Activated effector memory CD4-positive, alpha-beta T cell treated with anti-CD3 and anti-CD28 coated beads, Interleukin-2, amount 50 U/mL, for 16 hours (primary cell): ENCODE data around the gene CCL17.
A peak's percentile ranks its signal among the peaks of the same experiment; 100 is the strongest.
"Not testable (repeated sequence)": the region's sequence is repeated elsewhere in the genome, so short reads cannot be mapped to it uniquely, and the experiment has no call there.

Experiments
- DNase-seq: peaks from one replicate; pipeline ENCODE4 v3.0.0-alpha.2; 2020

Gene CCL17

GRCh38 chr16:57403965-57404817, at the start of gene CCL17:
TSS of gene CCL17 (plus strand) at chr16:57404767. CDS start at chr16:57413933, 9,166 bp downstream.
- DNase-seq, result no peak

DNA sequence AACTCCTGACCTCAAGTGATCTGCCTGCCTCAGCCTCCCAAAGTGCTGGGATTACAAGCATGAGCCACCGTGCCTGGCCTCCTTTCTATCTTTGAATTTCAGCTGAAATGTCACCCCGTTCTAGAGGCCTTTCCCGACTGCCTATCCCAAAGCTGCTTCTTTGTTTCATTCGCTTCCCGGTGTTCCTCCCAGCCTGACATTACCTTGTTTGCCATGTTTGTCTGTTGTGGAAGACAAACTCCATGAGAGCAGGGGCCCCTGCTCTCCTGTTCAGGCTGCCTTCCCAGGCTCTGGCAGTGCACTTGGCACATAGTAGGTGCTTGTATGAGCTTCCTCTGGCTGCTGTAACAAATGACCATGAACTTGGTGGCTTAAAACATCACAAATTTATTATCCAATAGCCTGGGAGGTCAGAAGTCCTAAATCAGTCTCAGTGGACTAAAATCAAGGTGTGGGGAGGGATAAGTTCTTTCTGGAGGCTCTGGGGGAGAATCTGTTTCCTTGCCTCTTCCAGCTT, 48.6 kb upstream of the CCL17 start:
- DNase-seq, result peak; percentile 21

GRCh38 chr16:57356547-57356946, 48.0 kb upstream of the CCL17 start:
- peak; percentile 16 for DNase-seq

- DNase-seq, result peak; percentile 39
Measured at GRCh38 chr16:57357330-57358085, 47.1 kb upstream of the CCL17 start.

DNA sequence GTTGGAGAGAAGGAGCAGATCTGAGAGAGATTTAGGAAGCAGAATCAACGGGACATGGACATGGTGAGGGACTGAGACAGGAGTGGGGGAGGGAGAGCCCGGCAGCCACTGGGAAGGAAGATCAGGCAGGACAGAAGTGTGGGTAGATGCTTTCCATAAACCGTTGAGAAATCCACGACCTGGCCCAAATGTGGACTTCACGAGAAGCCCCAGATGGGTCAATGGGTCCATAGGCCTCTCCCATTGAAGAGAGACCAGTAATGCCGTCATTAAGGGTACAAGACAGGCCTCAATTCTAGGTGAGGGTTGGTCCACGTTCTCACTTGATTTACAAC, 46.5 kb upstream of the CCL17 start:
- no peak for DNase-seq

GRCh38 chr16:57358527-57359095, 46.0 kb upstream of the CCL17 start, which contains the start of gene CCL22:
TSS of gene CCL22 (plus strand) at chr16:57358783. CDS start at chr16:57358817, 34 bp downstream.
- peak; percentile 44 for DNase-seq

DNA sequence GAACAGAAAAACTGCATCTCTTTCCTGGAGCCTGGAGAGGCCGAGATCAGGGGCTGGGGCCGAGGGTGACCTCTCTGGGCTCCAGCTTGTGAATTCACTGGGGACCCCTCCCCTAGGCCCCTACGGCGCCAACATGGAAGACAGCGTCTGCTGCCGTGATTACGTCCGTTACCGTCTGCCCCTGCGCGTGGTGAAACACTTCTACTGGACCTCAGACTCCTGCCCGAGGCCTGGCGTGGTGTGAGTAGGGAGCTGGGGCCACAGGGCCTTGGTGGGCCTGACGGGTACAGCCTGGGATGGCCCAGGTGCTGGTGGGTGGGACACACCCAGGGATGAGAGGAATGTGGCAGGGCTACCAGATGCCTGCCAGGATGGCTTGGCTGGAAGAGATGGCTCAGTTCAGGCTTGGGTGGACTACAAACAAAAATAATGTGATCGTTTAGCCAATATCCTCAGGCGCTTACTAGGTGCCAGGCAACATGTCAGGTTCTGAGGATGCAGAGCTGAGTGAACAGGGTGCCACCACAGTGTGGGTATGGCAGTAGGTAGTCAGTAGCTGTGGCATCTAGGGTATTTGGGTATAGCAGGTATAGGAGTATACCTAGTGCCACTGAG, 44.1 kb upstream of the CCL17 start:
- peak; percentile 50 for DNase-seq

- DNase-seq, result peak; percentile 46
Measured at GRCh38 chr16:57361404-57361803, 43.2 kb upstream of the CCL17 start.

DNA sequence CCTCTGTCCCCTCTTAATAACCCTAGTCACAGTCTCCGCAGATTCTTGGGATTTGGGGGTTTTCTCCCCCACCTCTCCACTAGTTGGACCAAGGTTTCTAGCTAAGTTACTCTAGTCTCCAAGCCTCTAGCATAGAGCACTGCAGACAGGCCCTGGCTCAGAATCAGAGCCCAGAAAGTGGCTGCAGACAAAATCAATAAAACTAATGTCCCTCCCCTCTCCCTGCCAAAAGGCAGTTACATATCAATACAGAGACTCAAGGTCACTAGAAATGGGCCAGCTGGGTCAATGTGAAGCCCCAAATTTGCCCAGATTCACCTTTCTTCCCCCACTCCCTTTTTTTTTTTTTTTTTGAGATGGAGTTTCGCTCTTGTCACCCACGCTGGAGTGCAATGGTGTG, 40.4 kb upstream of the CCL17 start:
- no peak for DNase-seq

DNA sequence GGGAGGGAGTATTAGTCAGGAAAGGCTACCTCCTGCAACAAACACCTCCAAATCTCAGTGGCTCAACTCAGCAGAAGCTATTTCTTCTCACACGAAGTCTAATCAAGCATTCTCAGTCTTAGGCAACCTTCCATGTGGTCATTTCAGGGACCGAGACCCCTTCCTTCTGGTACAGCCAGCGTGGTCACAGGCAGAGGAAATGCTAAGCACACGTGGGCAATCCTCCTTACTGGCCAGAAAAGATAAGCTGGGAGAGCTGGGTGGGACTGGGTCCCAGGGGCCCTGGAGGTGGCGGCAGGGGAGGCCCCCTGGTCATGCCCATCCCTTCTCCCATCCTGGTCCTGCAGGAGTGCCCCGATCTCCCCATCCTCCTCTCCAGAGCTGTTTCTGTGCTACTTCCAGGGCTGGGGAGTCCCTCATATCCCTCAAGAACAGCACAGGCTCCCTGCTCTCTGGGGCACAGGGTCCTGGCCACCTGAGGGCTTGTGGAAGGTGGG, 38.0 kb upstream of the CCL17 start:
- DNase-seq, result peak; percentile 45

DNA sequence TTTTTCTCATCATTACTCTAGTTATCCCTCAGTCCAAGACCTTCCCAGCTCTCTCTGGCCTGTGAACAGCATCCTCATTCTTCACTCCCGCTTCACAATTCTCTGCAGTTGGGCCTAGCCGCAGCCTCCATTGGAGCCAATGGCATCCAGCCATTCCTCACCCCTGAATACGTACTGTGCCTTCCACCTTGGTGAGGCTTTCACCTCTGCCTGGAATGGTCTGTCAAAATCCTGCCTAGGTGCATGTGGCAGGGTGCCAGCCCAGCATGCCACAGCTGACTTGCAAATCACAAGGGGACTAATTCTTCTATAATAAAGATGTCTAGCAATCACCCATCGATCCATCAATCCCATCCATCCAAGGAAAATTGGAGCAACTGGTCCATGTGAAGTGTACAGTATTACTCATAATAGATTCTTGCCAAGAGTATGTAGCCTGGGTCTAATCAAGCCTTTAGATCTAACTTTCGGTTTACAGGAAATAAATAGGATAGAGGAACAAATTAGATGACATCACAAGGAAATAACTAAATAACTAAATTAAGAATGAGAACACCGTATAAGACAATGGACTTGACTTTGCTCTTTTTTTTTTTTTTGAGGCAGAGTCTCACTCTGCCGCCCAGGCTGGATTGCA, 37.3 kb upstream of the CCL17 start:
- DNase-seq, result peak; percentile 17

DNA sequence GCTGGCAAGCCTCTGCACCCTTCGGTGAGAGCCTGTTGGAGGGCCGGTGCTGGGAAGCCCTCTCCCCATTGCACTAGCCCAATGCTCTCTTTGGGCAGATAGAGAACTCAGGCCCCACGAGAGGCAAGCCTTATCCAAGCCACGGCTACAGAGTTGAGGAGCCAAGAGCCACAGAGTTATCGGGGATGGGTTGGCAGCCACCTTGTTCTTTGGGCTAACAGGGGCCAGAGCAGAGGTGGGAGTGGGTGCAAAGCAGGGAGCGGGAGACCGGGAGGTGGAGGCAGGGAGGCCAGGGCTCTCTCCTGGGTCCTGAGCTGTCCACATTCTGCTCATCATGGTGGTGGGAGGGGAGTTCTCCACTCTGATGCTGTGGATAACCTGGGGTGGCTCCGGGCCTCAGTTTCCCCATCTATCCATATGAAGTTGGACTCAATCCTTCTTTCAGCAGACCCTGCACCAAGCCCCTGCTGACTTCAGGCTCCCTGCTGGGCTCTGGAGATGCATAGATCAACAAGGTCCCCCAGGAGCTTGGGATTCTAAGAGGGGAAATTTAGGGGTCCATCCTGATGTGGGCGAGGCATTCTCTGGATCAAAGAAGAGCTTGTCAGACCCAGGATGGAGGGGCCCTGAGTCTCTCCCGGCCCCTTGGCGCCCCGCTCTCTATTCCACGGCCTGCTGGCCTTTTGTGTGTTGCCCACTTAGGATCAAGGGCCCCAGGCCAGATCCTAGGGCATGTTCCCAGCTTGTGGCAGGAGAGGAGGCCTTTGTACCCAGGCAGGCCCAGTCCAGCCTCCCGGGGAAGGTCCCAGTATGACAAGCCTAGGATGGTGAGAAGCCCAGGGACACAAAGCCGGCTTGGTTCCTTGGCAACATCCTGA, 32.8 kb upstream of the CCL17 start:
- DNase-seq, result no peak

GRCh38 chr16:57372372-57373116, 32.0 kb upstream of the CCL17 start, which contains the start of gene CX3CL1:
TSS of gene CX3CL1 (plus strand) at chr16:57372490. CDS start at chr16:57372569, 79 bp downstream.
- DNase-seq, result no peak

DNA sequence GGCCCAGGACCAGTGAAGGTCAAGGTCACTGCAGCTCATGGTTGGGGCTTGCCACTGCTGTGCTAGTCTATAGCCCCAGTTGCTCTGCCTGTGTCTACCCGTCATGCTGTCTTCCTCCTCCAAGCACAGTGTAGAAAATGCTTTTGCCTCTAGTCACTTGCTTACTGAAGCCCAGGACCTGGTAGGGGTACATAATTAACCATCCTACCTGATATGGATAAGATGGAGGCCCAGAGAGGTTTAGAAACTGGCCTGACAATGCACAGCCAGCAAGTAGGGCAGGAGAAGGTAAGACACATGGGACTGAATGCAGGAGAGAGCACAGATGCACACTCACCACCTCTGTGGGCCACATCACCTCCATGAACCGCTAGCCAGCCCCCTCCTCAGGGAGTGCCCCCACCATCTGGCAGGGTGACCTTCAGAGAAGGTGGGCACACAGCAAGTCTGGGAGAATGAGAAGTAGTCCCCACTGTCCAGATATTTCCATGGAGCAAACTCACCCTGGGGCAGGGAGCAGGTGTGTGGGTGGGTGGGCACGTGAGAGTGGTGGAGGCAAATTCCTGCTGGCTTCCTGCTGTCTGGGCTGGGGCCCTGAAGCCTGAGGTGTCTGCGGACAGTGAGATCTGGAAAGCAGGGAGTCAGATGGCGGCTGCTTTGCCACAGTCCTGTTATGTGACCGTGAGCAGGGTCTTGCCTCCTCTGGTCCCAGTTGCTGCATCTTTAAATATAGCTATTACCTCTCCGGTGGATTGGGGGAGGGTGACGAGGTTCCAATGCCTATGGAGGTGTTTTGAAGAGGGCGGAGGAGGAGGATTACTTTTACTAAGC, 31.2 kb upstream of the CCL17 start:
- DNase-seq, result no peak

- no peak for DNase-seq
Measured at GRCh38 chr16:57374067-57374534, 30.5 kb upstream of the CCL17 start.

DNA sequence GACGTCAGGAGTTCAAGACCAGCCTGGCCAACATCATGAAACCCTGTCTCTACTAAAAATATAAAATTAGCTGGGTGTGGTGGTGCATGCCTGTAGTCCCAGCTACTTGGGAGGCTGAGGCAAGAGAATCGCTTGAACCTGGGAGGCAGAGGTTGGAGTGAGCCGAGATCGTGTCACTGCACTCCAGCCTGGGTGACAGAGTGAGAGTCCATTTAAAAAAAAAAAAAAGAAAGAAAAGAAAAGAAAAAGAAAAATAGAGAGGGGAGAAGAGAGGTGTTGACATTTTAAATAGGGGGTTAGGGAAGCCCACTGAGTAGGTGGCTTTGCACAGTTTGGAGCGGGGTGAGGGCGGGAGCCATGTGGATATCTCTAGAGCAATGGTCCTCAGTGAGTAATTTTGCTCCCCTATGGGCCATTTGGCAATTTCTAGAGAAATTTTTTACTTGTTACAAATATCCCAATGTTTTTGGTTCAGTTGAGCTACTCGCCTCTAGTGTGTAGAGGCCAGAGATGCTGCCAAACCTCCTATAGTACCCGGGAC, 29.6 kb upstream of the CCL17 start:
- not testable (repeated sequence) for DNase-seq

DNA sequence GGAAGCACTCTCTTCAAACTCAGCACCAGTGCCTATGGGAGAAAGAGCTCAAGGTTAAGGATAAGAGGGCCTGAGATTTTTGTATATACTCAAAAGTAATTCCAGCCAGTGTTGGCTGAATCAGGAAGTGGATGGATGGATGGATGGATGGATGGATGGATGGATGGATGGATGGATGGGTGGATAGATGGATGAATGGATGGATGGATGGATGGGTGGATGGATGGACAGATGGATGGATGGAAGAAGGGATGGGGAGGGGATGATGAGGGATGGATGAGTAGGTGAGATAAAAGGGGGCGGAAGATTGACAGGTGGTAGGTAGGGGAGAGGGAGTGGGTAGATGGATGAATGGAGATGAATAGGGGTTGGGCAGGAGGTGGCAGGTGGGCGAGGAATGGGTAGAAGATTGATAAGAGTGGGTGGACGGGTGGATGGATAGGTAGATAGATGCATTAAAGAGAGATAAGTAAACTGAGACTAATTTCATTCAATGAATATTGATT, 28.2 kb upstream of the CCL17 start:
- no peak for DNase-seq

DNA sequence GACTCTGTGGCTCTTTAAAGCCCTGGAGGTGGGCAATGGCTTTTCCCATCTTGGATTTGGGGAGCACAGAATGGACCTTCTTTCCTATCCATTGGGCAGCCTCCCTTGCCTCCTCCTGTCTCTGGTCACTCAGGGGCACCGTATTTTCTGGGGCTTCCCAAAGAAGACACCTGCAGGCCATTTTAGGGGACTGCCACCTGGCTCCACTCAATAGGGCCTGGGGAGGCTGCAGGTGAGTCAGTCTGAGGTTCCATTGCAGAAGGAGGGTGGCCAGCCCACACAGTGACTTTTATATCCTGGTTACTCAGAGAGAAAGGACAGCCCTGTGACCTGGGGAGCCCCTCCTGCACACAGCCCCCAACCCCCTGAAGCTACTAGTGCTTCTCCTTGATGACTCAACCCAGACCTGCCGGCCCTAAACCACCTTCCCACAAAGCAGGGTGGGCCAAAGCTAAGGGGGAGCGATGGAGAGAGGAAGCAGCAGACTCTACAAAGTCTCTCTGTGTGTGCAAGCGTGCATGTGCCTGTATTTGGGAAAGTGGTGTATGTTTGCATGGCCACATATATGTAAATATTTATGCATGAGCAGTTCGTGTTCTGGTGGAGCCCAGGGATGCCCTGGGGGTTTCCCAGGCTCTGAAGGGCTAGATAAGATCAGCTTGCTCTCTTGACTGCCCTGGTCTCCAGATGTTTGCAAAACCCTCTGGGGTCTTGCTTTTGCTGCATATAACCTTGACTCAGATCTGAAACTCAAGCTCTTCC, 27.3 kb upstream of the CCL17 start:
- peak; percentile 67 for DNase-seq
